PFSK-1 (cell line): ENCODE data around the gene CAPSL.

Experiments
- FOXP2 ChIP-seq: optimal IDR thresholded peaks from 2 replicates; pipeline ENCODE3; 2011; ENCODE audit warnings: borderline replicate concordance, control low read depth, inconsistent platforms; ENCODE audit not compliant: insufficient read depth; ENCODE audit errors: extremely low read length, extremely low read depth
- POLR2AphosphoS5 ChIP-seq: IDR thresholded peaks from 2 replicates; pipeline ENCODE4 v1.6.1; 2012; ENCODE audit warnings: low read depth, mild to moderate bottlenecking, control low read depth, low read length, moderate library complexity
- SIN3A ChIP-seq: IDR thresholded peaks from 2 replicates; pipeline ENCODE4 v1.6.1; 2012; ENCODE audit warnings: mild to moderate bottlenecking, low read length, moderate library complexity, borderline replicate concordance; ENCODE audit not compliant: insufficient read depth
- TAF1 ChIP-seq: IDR thresholded peaks from 2 replicates; pipeline ENCODE4 v1.6.1; 2012; ENCODE audit warnings: low read length, control low read depth, borderline replicate concordance; ENCODE audit not compliant: insufficient read depth
- TF ChIP-seq, protein P1 (sequence below), 2 experiments: IDR thresholded peaks; 2 replicates each; pipeline versions ENCODE4 v1.6.1 to v1.8.0; 2011 to 2012; ENCODE audit warnings: low read depth in 2 of 2, low read length in 2 of 2, control low read depth in 1 of 2, inconsistent platforms in 1 of 2, mild to moderate bottlenecking in 1 of 2, moderate library complexity in 1 of 2; ENCODE audit not compliant: insufficient read depth in 1 of 2

CAPSL gene

DNA sequence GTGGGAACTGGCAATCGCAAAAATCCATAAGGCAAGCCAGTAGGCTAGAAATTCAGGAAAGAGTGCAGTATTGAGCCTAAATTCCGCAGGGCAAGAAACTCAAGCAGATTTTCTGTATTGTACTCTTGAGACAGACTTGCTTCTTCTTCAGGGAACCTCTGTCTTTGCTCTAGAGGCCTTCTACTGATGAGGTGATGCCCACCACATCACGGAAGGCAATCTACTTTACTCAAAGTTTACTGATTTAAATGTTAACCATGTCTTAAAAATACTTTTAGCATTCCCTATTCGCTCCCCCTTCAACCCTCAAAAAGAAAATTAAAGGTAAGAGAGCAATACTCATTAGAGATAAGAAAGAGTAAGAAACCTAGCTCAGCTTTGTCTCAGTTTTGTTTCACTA lies 70.4 kb downstream of the CAPSL start:
- no peak for TF ChIP-seq SIN3A
- no peak for TF ChIP-seq POLR2AphosphoS5
- no peak for TF ChIP-seq FOXP2
- TF ChIP-seq, protein P1, sequence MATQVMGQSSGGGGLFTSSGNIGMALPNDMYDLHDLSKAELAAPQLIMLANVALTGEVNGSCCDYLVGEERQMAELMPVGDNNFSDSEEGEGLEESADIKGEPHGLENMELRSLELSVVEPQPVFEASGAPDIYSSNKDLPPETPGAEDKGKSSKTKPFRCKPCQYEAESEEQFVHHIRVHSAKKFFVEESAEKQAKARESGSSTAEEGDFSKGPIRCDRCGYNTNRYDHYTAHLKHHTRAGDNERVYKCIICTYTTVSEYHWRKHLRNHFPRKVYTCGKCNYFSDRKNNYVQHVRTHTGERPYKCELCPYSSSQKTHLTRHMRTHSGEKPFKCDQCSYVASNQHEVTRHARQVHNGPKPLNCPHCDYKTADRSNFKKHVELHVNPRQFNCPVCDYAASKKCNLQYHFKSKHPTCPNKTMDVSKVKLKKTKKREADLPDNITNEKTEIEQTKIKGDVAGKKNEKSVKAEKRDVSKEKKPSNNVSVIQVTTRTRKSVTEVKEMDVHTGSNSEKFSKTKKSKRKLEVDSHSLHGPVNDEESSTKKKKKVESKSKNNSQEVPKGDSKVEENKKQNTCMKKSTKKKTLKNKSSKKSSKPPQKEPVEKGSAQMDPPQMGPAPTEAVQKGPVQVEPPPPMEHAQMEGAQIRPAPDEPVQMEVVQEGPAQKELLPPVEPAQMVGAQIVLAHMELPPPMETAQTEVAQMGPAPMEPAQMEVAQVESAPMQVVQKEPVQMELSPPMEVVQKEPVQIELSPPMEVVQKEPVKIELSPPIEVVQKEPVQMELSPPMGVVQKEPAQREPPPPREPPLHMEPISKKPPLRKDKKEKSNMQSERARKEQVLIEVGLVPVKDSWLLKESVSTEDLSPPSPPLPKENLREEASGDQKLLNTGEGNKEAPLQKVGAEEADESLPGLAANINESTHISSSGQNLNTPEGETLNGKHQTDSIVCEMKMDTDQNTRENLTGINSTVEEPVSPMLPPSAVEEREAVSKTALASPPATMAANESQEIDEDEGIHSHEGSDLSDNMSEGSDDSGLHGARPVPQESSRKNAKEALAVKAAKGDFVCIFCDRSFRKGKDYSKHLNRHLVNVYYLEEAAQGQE (IDR thresholded peaks at IDR 0.05; ENCODE audit: insufficient read depth in 1 of 2, low read depth in 2 of 2, low read length in 2 of 2), result no peak
- TF ChIP-seq TAF1, result no peak

DNA sequence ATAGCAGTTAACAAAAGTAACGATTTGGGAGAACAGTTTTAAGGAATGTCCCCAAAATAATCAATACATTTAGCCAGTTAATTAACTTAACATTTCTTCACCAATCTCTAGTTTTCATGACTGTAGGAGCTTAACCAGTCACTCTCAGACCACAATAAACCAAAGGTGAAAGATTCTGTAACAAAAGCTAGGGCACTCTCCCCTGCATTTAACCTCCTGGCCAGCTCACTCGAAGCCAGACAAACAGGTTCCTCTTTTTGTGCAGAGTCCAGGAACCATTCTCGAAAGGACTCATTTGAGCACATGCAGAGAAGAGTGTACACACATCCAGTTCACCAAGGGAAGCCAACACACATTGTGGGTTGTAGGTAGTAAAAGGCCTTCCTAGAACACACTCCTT lies 75.3 kb downstream of the CAPSL start:
- TF ChIP-seq TAF1 (no peak), FOXP2 (no peak)
- TF ChIP-seq, protein P1 (IDR thresholded peaks at IDR 0.05; ENCODE audit: insufficient read depth in 1 of 2, low read depth in 2 of 2, low read length in 2 of 2), result no peak

DNA sequence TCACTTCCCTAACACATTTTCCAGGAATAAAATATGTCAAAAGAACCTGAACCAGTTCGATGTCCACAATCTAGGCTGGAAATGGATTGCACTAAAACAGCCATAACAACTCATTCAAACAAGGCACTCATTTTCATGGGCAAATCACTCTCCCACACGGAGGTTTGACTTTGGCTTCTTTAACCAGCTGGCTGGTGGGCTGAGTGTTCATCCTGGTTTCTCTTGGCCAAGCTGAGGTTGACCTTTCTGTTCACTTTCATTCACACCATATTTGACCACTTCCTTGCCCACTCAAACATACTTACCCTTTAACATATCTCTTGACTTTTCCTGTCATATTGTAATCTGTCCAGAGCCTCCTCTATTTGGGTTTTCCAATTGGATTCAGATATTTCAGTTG lies 76.3 kb downstream of the CAPSL start:
- no peak for TF ChIP-seq SIN3A
- no peak for TF ChIP-seq POLR2AphosphoS5
- TF ChIP-seq, protein P1 (IDR thresholded peaks at IDR 0.05; ENCODE audit: insufficient read depth in 1 of 2, low read depth in 2 of 2, low read length in 2 of 2), result no peak
- no peak for TF ChIP-seq FOXP2
- no peak for TF ChIP-seq TAF1

DNA sequence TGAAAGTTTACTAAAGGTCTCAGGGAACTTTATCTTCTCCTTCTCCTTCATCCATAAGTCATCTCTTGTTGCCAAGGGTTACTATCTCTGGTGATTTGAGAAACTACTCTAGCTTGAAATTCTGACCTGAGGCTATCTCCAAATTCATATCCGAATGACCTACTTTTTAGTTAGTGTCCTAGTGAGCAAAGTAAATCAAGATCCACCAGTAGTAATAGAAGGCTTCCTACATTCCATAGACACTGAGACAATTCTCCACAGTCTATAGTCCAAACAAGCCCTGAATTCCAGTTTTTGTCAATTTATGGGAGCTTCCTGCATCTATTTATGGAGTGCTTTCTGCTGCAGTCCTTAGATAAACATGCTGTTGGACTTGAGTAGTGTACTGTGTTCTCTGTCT lies 76.7 kb downstream of the CAPSL start:
- no peak for TF ChIP-seq POLR2AphosphoS5
- no peak for TF ChIP-seq SIN3A
- no peak for TF ChIP-seq FOXP2
- TF ChIP-seq, protein P1 (IDR thresholded peaks at IDR 0.05; ENCODE audit: insufficient read depth in 1 of 2, low read depth in 2 of 2, low read length in 2 of 2), result no peak
- TF ChIP-seq TAF1, result no peak

DNA sequence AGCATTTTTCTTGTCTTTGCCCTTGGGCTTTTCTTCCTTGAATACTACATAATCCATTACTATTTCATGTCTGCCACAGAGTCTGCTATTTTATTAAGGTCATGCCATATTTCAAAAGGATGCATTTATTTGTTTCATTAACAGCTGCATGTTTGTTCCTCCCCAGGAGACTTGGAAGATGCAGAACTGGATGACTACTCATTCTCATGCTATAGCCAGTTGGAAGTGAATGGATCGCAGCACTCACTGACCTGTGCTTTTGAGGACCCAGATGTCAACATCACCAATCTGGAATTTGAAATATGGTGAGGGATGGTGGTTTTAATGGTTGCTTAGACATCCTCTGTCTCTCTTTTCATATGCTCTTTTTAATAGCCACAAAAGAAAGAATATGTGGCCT lies 77.7 kb downstream of the CAPSL start:
- TF ChIP-seq, protein P1 (IDR thresholded peaks at IDR 0.05; ENCODE audit: insufficient read depth in 1 of 2, low read depth in 2 of 2, low read length in 2 of 2), result no peak
- TF ChIP-seq TAF1 (no peak), SIN3A (no peak), FOXP2 (no peak), POLR2AphosphoS5 (no peak)
